Neutrophil (primary cell): ENCODE data around the gene DLL4.
A peak's percentile ranks its signal among the peaks of the same experiment; 100 is the strongest.

Source experiments
- H3K27ac ChIP-seq: fragments of 200-600 bp; sonication (generic); 2 replicates; pipeline ENCODE4 v1.5.1; 2016; ENCODE audit warnings: mild to moderate bottlenecking, moderate library complexity
- H3K27me3 ChIP-seq: fragments of 200-600 bp; sonication (generic); 2 replicates; pipeline ENCODE4 v1.6.0; 2016; ENCODE audit warnings: mild to moderate bottlenecking
- H3K36me3 ChIP-seq: fragments of 200-600 bp; sonication (generic); 2 replicates; pipeline ENCODE4 v1.5.1; 2017
- H3K4me1 ChIP-seq, 2 experiments: fragments of 200-600 bp in 1 of 2; sonication (generic) in 1 of 2; 1 replicate in 1 of 2; 2 replicates in 1 of 2; pipeline versions ENCODE4 v1.5.1 to v1.6.1; 2013 to 2016; ENCODE audit warnings: low read depth in 1 of 2, low read length in 1 of 2, mild to moderate bottlenecking in 1 of 2, moderate library complexity in 1 of 2; ENCODE audit not compliant: control insufficient read depth in 1 of 2, insufficient read depth in 1 of 2
- H3K4me3 ChIP-seq, 2 experiments: fragments of 200-600 bp in 1 of 2; sonication (generic) in 1 of 2; 1 replicate in 1 of 2; 2 replicates in 1 of 2; pipeline ENCODE4 v1.5.1; 2013 to 2016; ENCODE audit warnings: low read depth in 1 of 2, low read length in 1 of 2, mild to moderate bottlenecking in 1 of 2, moderate library complexity in 1 of 2
- H3K9me3 ChIP-seq: fragments of 200-600 bp; sonication (generic); 2 replicates; pipeline ENCODE4 v1.5.1; 2016
- CTCF ChIP-seq: fragments of 200-600 bp; sonication (generic); IDR thresholded peaks from 2 replicates; pipeline ENCODE4 v1.5.1; 2016; ENCODE audit warnings: antibody characterized with exemption

DLL4 gene

GRCh38 chr15:40891138-40891537, 38.0 kb upstream of the DLL4 start:
- no peaks in the 10 kb centered on the region for H3K9me3 ChIP-seq
- H3K4me3 ChIP-seq = no peak overlapping the region
- TF ChIP-seq CTCF = no peak
- peaks cover 43 to 45% of the 10 kb centered on the region in 2 experiments for H3K4me1 ChIP-seq
- H3K27me3 ChIP-seq = no peaks in the 10 kb centered on the region
- peak overlapping the region; percentile 94 for H3K27ac ChIP-seq
- H3K36me3 ChIP-seq = peaks cover 5% of the 10 kb centered on the region

- no peaks in the 10 kb centered on the region for H3K27me3 ChIP-seq
Measured at GRCh38 chr15:40891810-40892446, 37.2 kb upstream of the DLL4 start.

GRCh38 chr15:40892447-40893012, 36.6 kb upstream of the DLL4 start:
- peak overlapping the region; percentile 94 for H3K27ac ChIP-seq
- no peaks in the 10 kb centered on the region for H3K9me3 ChIP-seq

More at GRCh38 chr15:40891810-40892446, 37.2 kb upstream of the DLL4 start:
- Histone ChIP-seq H3K4me1 (peaks cover 46 to 52% of the 10 kb centered on the region in 2 experiments), H3K36me3 (peaks cover 12% of the 10 kb centered on the region), H3K4me3 (peak overlapping the region in 1 of 2 experiments; percentile 98), H3K27ac (peak overlapping the region; percentile 94), H3K9me3 (no peaks in the 10 kb centered on the region)
- TF ChIP-seq CTCF = peak; percentile 59

GRCh38 chr15:40893019-40893670, 36.0 kb upstream of the DLL4 start:
- H3K4me3 ChIP-seq = peak overlapping the region; percentile 81 to 98
- H3K36me3 ChIP-seq = peaks cover 19% of the 10 kb centered on the region
- H3K4me1 ChIP-seq = peaks cover 48 to 58% of the 10 kb centered on the region in 2 experiments
- H3K27me3 ChIP-seq = no peaks in the 10 kb centered on the region
- no peak for TF ChIP-seq CTCF
- H3K9me3 ChIP-seq = no peaks in the 10 kb centered on the region
- H3K27ac ChIP-seq = peak overlapping the region; percentile 94

More at GRCh38 chr15:40892447-40893012, 36.6 kb upstream of the DLL4 start:
- Histone ChIP-seq H3K27me3 (no peaks in the 10 kb centered on the region), H3K4me1 (peaks cover 47 to 58% of the 10 kb centered on the region in 2 experiments), H3K4me3 (peak overlapping the region; percentile 81 to 98), H3K36me3 (peaks cover 18% of the 10 kb centered on the region)
- TF ChIP-seq CTCF = no peak

- Histone ChIP-seq H3K27ac (peak within 1 kb of the TSS; percentile 94), H3K27me3 (no peaks in the 10 kb centered on the region), H3K4me1 (peaks cover 48 to 58% of the 10 kb centered on the region in 2 experiments), H3K9me3 (no peaks in the 10 kb centered on the region), H3K36me3 (peaks cover 26% of the 10 kb centered on the region), H3K4me3 (peak within 1 kb of the TSS; percentile 81 to 98)
- TF ChIP-seq CTCF = peak; percentile 100
Measured at GRCh38 chr15:40893733-40894680, 35.1 kb upstream of the DLL4 start, which contains the start of gene VPS18. Gene VPS18, plus strand, starts transcription at chr15:40894450. Its CDS starts 319 bp downstream, at chr15:40894769.
